Measurements from ENCODE around the gene ARL6. TPM values are rescaled to one million over a fixed set of nuclear protein-coding genes. Genes with fewer than 3 reads are reported as not detected.

Gene ARL6, protein sequence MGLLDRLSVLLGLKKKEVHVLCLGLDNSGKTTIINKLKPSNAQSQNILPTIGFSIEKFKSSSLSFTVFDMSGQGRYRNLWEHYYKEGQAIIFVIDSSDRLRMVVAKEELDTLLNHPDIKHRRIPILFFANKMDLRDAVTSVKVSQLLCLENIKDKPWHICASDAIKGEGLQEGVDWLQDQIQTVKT
- total RNA-seq (2022; extraction: Qiagen RNA extraction) = 3.7 to 5.5 TPM (median 4.8 TPM) in 5 replicates

DNA sequence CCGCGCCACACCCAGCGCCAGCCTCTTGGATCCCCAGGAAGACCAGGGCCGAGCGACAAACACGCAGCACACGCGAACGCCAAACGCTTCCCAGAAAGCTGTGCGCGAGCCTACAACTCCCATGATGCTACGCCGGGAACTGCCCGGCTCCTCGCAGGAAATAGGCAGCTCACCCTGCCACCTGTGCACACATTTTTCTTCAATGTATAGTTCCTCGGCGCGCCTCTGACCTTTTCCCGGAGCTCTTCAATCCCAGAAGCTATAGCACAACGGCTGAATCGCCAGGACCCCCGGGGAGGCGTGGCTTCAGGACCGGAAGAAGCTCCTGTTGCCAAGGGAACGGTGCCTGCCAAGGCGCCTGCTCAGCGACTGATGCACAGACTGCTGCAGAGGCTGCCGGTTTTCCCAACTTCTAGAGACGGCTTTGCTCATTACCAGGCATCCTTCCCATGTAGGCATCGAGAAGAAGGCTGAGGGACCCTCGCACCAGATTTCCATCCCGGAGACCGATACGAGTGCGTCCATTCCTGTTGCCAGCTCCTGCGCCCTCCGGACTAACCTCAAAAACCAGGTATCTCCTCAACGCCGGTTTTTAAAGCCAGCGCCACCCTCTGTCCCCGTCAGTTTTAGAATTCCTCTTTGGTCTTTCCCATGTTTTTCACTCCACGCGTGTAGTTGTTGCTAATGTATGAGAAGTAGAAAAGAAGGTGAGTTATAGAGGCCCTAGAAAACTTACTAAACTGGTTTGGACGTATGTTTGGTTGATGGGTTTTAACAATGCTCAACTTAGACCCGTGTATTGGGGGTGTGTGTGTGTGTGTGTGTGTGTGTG, at the start of gene ARL6:
Gene ARL6, plus strand, starts transcription at position 352 of the 832 bp plus-strand sequence. CDS start 3,350 bp downstream, outside the sequence.

DNA sequence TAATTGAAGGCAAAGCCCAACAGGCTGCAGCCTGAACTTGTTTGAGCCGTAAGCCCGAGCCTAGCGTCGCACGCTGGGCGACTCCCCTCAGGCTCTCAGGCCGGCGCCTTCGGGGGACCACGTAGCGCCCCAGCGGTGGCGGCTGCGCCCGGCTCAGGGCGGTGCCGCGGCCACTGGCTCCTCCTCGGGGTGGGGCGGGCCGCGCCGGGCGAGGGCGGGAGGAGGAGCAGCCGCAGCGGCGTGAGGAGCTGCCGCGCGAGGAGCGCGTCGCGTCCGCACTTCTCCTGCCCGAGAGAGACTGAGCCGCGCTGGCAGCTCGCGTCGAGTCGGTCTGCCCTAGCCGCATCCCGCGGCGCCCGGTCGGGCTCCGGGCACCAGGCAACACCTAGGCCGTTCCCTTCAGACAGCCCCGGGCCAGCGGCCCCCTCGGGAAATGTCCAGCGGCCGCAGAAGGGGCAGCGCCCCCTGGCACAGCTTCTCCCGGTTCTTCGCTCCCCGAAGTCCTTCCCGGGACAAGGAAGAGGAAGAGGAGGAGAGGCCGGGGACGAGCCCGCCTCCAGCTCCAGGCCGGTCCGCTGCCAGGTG, 57.3 kb downstream of the ARL6 start, which contains the start of gene CRYBG3:
Gene CRYBG3, plus strand, starts transcription at position 238 of the 585 bp plus-strand sequence. Its CDS starts 196 bp downstream, at position 434.

Other genes starting within 250 kb of the ARL6 start
- gene CRYBG3, start 57.3 kb downstream of the ARL6 start, total RNA-seq (2022; extraction: Qiagen RNA extraction) = 5.4 to 9.7 TPM (median 5.9 TPM) in 5 replicates
- gene RIOX2, start 207.7 kb downstream of the ARL6 start, total RNA-seq (2022; extraction: Qiagen RNA extraction) = 29.2 to 33.9 TPM (median 30.9 TPM) in 5 replicates

Data from A549 treated with AZD2906 at 1 μM for 4 hours (cell line).